Measurements from ENCODE around the gene CRELD2.

CRELD2 gene

DNA sequence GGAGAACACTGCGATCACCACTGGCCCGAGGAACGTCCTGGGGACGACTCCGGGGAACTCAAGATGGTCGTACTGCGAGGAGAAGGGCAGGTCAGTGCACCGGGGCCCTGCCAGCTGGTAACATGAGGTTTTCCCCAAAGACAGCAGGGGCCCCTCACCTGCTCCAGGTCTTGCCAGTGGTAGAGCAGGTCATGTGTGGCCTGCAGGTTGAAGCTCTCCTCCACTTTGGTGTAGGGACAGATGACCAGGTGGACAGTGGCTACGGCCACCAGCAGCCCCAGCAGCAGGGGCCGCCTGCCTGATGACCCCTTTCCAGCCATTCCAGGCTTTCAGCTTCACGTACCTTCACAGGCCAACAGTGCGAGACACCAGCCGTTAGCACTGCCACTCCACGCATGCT, 5.0 kb upstream of the CRELD2 start:
- DNase-seq: no peak

DNA sequence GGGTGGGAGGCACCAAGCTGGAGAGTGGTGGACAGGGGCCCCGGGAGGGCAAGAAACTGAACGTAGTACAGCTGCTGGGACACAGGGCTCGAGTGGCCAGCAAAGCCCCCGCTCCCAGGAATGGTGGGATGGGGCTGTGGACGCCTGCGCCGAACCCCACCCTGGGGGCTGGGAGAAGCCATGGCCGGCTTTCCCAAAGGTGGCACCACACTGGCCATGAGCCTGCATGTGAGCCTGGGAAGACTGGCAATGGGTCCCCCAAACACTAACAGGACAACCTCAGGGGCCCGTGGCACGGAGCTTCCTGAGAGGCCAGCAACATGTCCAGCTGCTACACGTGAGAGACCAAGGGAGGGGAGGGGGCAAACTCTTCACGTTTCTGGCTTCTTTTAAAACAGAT, 4.2 kb upstream of the CRELD2 start:
- DNase-seq: no peak

- no peak for DNase-seq
These were observed 2.8 kb upstream of the CRELD2 start for GRCh38 chr22:49915610-49916009.

- no peak for DNase-seq
These were observed 1.6 kb upstream of the CRELD2 start for GRCh38 chr22:49916831-49917230.

- peak in 1 of 3 donors; percentile 20 for DNase-seq
These were observed 762 bp downstream of the CRELD2 start for GRCh38 chr22:49918911-49919881.

GRCh38 chr22:49920859-49921258, 2.4 kb downstream of the CRELD2 start:
- no peak for DNase-seq

GRCh38 chr22:49921508-49922278, 3.3 kb downstream of the CRELD2 start:
- DNase-seq: no peak

DNA sequence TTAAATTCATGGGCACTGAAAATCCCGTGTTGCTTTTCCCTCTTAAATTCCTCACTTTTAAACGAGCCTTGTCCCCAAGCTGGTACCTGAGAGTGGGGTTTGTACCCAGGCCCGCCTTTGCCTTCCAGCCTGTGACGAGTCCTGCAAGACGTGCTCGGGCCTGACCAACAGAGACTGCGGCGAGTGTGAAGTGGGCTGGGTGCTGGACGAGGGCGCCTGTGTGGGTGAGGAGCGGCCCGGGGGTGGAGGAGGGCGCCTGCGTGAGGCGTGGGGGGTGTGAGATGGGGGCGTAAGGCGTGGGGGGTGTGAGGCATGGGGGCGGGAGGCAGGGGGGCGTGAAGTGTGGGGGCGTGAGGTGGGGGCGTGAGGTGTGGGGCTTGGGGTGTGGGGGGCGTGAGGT, 4.0 kb downstream of the CRELD2 start:
- no peak for DNase-seq

GRCh38 chr22:49922926-49923325, 4.5 kb downstream of the CRELD2 start:
- DNase-seq: no peak

DNA sequence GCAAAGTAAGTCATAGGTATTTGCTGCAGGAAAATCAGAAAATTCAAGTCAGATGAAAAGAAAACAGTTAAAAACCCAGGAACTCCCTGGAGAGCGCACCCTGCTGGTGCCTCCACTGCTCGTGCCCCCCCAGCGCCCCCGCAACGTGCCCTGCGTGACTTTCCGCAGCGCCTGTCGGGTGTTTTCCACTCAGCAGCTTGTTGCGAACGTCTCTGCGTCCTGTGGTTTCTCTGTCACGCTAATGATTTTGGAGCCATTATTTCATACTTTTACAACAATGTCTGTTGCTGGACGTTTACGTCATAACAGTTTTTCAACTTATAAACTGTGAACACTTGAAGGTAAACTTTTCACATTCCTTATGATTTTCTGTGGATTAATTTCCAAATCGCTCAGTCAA, 5.0 kb downstream of the CRELD2 start:
- DNase-seq: peak in 1 of 3 donors; percentile 45

- no peak for DNase-seq
These were observed 5.8 kb downstream of the CRELD2 start for GRCh38 chr22:49924113-49924833.

GRCh38 chr22:49925525-49926128, 7.2 kb downstream of the CRELD2 start:
- DNase-seq: peak in 1 of 3 donors; percentile 36

GRCh38 chr22:49926916-49927315, 8.5 kb downstream of the CRELD2 start:
- DNase-seq: no peak

GRCh38 chr22:49927483-49928184, 9.2 kb downstream of the CRELD2 start:
- no peak for DNase-seq

DNA sequence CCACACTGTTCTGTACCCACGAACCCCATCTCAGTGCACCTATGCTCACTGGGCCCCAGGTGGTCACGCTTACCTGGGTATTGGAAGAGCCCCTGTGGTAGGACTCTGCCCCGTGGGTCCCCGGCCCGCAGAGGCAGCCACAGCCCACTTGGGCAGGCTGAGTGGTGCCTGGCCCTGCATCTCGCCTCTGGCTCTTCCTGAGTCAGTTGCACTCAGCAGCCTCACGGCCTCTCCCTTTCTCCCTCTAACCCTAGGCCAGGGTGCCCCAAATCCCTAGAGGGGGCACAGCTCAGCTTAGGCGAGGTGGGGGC, 9.7 kb downstream of the CRELD2 start:
- no peak for DNase-seq

DNA sequence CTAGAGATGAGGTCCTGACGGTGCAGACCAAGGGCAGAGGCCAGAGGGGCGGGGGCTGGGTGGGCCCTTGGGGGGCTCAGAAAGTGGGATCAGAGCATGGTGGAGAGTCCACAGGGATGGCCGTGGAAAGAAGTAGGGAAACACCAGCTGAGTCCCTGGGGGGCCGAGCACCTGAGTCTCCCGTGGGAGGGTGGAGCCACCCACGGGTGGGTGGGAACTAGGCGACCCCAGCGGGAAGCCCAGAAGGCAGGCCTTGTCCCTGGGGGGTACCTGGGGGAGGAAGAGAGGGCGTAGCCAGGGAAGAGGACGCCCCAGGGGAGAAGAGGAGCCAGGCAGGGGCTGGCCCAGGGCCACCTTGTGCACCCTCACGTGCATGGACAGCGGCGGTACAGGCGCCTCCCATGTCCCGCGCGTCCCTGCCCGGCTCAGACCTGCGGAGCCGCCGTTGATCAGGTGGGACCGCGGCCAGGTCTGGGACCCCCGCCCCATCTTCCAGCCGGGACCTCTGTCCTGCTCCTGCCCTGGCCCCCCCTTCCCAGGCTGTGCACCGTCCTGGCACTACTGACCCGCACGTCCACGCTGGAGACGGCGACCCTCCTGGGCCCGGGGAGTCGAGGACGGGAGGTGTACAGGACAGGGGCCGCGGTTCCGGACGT, 10.2 kb downstream of the CRELD2 start:
- no peak for DNase-seq

DNA sequence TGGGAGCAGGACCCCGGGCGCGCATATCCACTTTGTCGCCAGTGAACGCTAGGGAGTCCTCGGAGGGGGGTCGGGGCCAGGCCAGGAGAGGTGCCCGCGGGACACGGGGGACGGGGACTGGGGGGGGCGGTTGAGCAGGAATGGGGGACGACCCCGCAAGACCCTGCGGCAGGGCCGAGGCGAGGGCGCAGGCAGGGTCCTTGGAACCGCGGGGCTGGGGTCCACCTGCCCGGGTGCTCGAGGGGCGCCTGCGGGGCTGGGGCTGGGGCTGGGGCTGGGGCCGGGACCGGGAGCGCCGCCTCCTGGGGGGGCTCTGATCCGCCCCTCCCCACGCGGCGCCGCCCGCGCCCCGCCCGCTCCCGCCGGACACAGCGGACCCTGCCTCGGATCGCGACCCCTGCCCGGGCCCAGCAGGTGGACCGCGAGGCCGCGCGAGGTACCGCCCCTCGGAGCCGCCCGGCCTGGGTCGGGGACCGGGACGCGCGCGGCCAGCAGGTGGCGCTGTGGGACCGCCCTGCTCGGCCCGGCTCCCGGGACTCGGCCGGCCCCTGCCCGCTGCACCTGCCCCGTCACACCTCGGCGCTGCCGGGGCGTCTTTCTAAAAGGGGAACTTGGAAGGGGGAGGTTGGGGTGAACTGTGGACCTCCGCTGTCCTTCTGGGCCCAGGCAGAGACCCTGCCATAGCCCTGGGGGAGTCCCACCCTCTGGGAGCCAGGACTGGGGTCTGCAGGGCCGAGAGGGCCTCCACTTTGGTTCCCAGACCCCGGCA, 11.0 kb downstream of the CRELD2 start:
- peak; percentile 58 to 89 (median 74) for DNase-seq

DNA sequence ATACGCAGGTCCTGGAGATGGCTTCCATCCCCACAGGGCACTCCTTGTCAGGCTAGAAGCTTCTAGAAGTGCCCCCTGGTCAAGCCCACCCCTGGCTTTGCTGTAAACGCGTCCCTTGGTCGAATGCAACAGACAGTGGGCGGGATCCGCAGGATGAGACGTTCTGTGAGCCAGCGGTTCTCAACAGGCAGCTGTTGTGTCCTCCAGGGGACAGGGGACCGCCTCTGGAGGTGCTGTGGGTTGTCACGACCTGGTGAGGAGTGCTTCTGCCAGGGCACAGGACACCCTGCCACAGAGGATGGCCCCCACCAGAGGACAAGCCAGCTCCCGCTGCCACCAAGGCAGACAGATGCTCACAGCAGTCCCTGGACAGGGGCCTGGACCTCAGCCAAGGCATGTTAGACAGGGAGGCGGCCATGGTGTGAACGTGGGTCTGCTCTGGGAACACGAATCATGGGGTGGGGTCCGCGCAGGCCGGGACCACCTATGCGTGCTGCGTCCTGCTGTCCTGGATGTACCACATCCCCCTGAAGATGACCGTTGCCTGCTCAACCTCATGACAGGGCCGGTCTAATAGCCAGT, 11.7 kb downstream of the CRELD2 start:
- DNase-seq: no peak

DNA sequence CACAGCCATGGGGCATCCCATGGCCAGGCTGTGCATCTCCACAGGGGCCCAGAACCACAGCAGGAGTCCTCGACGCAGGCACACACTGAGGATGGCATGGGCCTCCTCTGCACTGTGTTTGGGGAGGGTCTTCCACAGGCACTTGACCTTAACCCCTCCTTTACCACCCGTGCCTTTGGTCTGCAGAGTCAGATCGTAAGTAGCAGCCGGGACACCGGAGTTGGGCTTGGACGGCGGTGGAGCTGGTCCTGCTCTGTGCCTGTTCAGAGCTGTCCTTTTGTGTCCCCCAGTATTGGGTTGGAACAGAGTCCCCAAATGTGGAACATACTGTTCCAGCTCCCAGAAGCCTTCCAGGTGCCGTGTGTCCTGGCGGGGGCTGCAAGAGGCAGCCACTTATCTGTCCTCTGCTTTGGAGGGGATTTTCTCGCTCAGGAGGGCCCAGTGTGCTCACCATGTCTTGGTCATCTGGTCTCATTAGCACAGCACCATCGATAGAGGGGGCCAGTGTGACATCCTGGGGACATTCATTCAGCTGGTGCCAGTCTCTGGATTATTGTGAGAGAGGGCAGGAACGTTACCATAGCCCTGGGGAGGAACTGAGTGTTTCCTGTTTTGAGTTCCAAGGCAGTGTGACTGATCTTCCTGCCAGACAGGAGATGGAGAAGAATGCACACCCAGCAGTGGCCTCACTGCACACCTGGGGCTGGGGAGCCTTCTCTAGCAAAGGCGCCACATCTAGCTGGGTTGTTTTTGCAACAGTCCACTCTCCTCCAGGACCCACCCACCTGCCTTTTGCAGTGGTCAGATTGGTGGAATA, 12.4 kb downstream of the CRELD2 start:
- peak; percentile 91 to 93 (median 92) for DNase-seq
